Stimulated activated CD4-positive, alpha-beta T cell treated with anti-CD3 and anti-CD28 coated beads, Interleukin-2, amount 100 ng/mL, for 4 hours (primary cell): Measurements from ENCODE around the gene RBM4B.

Source experiments
- DNase-seq: peaks from one replicate; pipeline ENCODE4 v3.0.0-alpha.2; 2020; ENCODE audit warnings: low read depth

Gene RBM4B

DNA sequence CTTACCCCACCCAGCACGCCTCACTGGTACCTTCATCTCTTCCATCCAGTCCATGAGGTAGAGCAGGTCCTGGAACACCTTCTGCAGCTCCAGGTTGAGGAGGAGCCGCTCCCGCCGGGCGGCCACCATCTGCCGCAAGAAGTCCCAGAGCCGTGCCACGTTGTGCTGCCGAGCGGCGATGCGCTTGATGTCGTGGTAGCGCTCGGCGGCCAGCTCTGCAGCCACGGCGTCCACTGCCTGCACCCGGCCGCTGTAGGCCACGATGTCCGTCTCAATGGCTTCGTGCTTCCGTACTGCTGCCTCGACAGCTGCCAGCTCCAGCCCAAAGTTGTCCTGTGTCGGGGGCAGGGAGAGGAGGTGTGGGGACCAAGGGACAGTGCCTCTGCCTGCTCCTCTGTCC lies 29.8 kb upstream of the RBM4B start:
- no peak for DNase-seq

GRCh38 chr11:66706989-66707388 lies 29.3 kb upstream of the RBM4B start:
- no peak for DNase-seq

GRCh38 chr11:66705587-66706335 lies 28.1 kb upstream of the RBM4B start:
- no peak for DNase-seq

DNA sequence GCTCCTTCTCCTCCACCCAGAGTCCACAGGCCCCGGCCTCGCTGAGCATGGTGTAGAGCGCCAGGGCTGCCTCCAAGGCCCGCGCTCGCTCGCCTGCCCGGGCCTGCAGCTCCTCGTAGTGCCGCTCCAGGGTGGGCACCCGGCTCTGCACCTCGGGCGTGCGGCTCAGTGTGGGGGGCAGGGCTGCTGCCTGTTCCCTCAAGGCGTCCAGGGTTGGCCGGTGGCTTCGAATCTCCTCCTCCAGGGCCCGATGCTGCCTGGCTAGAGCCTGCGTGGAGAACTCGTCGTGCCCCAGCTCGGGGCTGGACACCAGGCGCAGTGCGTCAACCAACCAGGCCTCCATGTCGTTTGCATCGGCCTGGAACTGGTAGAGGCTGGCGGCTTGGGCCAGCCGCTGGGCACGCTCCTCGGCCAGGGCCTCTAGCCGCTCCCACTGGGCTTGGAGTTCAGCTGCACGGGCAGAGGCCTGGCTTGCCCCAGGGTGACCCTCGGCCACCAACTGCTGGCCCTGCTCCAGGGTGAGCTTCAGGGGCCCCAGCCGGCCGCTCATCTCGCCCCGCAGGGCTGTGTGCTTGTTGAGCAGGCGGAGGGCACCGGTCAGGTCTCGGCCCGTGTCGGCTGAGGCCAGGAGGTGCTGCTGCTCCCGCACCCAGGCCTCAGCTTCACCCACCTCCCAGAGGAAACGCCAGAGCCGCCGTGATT lies 27.1 kb upstream of the RBM4B start:
- no peak for DNase-seq

DNA sequence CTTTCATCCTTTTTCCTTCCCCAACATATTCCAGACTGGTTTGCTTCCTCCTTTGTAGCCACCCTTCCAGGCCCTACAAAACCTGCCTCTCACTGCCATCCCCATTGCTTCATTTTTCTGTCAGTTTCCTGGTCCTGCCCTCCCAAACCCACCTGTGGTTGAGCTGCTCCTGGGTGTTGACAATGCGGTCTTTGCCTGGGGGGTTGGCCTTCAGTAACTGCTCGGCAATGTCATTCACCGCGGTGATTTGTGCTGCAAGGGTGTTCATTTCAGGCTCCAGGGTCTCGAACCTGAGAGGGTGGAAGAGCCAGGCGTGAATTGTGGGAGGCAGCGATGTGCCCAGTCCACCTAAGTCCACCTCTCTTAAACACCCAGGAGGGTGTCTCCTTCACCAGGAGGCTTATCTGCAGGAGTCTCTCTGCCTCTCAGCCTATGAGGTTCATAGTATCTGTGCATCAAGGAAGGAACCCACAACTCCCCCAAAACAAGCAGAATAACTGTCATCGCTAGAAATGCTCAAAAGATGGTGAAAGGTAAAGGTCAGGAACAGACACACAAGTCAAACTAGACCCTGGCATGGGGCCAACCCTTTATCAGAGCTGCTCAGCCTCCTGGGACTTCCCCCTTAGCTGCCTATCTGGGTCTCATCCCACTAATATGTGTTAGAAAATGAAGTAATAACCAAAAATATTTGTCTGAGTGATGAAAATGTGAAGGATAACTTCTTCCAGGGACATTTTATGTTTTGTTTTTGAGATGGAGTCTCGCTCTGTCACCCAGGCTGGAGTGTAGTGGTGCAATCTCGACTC lies 23.9 kb upstream of the RBM4B start:
- no peak for DNase-seq

GRCh38 chr11:66700742-66701141 lies 23.1 kb upstream of the RBM4B start:
- no peak for DNase-seq

GRCh38 chr11:66700337-66700736 lies 22.6 kb upstream of the RBM4B start:
- no peak for DNase-seq

- DNase-seq, result no peak
Observed at GRCh38 chr11:66698491-66698890, 20.8 kb upstream of the RBM4B start.

- no peak for DNase-seq
Observed at GRCh38 chr11:66697988-66698387, 20.3 kb upstream of the RBM4B start.

DNA sequence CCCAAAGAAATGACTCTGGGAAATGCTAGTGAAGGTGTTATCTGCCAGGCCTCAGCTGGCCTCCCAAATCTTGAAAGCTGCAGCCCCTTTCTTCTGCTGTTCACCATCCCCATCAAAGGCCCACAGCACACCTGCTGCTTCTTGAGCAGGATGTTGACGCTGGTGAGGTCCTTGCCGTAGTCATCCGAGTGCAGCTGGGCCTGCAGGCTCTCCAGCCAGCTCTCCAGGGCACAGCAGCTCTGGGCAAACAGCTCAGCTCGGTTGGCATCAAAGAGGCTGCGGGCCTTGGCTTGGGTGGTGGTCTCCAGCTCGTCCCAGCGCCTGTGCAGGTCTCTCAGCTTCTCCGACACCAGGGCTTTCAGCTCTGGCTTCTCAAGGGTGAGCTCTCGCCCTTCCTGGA lies 18.5 kb upstream of the RBM4B start:
- no peak for DNase-seq

DNA sequence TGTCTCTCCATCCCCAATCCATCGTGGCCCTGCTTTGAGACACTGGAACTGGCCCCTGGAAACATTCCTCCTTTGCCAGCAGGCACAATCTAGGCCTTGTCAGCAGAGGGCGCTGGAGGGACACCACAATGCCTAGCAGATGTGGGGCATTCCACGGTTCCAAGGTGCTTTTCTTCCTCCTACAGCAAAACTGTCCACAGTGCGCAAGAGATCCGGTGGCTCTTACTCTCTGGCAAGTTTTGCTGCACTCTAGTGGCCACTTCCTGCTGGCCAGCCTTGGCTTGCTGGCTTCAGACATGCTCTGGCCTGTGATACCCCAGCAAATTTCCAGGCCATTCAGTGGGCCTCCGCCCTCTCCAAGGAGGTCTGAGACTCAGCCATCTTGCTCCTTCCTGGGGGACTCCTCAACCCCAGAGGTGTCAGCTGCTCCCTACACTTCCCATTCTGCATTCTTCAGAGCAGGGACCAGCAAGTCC lies 17.1 kb upstream of the RBM4B start:
- peak; percentile 71 for DNase-seq

DNA sequence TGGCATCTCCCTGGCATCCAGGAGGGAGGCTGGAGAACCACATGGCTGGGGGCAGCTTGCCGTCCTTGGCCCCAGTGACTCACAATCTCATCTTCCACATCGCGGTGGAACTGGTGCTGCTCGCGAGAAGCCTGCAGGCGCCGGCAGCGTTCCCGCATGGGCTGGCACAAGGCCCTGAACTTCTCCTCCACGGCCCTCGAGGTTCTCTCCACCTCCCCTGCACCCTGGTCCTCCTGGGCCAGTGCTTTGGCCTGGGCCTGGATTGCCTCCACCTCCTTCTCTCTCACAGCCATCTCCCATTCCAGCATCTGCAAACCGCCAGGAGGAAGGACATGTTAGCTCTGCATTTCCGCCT lies 16.3 kb upstream of the RBM4B start:
- no peak for DNase-seq

DNA sequence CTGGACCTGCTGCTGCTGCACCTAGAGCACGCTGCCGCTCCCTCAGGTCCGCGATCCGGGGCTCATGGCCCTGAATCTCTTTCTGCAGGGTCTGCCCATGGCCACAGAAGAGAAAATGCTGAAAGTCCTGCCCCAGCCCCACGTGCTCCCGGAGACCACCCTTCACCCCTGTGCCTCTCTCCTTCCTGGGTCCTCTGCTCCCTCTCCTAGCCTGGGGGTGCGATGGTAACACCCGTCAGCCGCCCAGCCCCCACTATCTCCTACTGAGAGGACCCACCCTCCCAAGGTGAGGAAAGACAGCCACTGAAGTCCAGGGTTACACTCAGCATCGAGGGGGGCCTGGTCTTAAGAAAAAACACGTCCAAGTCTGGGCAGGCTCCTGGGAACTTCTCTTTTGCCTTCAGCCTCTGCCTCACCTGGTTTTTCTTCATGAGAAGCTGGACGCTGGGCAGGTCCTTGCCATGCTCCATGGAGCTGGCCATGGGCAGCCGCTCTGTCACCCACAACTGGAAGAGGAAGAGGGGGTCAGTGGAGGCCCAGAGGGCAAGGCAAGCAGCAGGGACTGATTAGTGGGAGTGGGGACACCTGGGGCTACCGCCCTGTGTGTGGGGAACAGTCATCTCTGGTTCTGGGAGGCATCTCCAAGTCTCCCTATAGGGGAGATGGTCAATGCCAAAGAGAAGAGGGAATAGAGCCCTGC lies 15.8 kb upstream of the RBM4B start:
- no peak for DNase-seq

DNA sequence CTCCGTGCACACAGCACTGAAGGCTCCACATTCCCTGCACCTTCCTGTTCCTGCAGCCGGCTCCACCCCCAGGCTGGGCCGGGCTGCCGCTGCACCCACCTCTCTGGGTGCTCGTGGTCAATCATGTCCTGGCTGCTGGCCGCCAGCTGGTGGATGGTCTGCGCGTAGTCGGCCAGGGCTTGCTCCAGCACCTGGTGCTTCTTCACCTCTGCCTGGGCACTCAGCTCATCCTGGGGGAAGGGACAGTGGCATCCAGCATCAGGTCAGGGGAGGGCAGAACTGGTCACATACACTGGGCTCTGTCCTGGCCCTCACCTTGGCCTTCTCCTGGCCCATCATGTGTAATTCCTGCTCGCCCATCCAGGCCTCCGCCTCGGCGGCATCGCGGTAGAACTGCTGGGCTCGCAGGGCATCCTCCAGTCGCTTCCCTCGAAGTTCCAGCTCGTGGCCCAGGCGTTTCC lies 15.2 kb upstream of the RBM4B start:
- DNase-seq, result no peak

DNA sequence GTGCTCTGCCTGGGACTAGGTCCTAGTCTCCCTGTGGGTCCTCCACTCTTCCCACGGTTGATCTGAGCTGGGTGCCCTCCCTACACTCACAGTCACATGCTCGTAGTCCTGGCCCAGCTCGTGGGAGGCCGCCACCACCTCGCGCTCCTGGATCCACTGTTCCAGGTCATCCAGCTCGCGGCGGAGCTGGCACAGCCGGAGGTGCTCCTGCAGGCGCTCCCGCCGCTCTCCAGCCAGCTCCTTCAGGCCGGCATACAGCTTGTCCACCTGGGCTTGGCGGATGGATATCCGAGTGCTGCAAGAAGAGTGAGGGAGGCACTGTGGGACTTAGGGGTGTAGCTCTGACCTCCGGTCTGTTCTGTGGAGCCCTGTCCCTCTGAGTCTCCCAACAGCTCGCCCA lies 14.8 kb upstream of the RBM4B start:
- DNase-seq, result no peak

DNA sequence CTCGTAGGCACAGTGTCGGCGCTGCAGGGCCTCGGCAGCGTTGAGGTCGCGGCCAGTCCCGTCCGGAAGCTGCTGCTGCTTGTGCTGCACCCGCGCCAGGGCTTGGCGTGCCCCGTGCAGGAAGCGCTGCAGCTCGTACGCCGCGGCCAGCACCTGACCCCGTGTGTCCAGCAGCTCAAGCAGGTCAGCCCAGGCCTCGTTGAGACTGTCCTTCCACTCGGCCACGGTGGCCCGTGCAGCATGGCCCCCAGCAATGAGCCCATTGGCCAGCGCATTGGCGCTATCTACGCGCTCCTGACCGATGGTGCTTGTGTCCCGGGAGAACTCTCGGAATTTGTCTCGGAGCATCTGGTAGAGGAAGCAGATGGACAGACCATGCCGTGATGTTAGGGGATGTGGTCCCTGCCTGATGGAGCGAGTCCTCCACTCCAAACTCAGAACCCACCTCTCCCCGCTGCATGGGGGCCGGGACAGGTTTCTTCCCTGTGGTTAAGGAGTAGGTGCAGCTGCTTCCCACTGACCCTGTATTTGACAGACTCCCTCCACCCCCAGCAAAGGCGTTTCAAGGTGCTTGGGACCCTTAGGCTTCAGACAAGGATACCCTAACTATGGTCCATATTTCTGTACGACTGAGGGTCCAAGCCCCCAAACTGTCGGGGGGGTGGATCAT lies 13.8 kb upstream of the RBM4B start:
- no peak for DNase-seq

- DNase-seq, result no peak
Observed at GRCh38 chr11:66689661-66690590, 12.2 kb upstream of the RBM4B start.

- no peak for DNase-seq
Observed at GRCh38 chr11:66688561-66689534, 11.2 kb upstream of the RBM4B start.

DNA sequence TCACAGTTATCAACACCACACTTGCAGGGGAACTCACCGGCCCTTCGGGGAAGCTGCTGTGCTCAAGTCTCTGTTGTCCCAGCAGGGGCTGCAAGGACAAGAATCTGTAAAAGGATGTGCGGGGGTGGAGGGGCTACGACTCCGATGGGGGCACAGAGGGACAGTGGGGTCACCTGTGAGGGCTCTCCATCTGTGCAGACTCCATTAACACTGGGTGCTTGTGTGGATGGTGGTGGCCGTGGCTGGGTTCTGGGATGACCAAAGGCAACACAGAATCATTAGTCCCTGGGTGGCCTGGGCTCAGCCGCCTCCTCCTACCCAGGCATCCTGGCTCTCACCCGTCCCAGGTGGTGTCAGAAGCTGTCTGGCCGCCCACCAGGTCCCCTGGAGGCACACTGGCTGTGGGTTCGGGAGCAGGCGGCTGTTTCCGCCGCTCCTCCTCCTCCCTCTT lies 10.2 kb upstream of the RBM4B start:
- no peak for DNase-seq
